ACHN (cell line): ENCODE results near the gene SPACDR.
"Not testable (repeated sequence)": the region's sequence is repeated elsewhere in the genome, so short reads cannot be mapped to it uniquely, and the experiment has no call there.

Source experiments
- DNase-seq: peaks from one replicate; pipeline ENCODE4 v3.0.0-alpha.2; 2015
- in situ Hi-C: cut with HindIII; loops from 2 replicates; pipeline ENCODE4 v1.10.0; 2017; ENCODE audit warnings: low sequenced_read_pairs, low pct_ligation_motif_present, low pct_unique_long_range_greater_than_20kb

The SPACDR gene

DNA sequence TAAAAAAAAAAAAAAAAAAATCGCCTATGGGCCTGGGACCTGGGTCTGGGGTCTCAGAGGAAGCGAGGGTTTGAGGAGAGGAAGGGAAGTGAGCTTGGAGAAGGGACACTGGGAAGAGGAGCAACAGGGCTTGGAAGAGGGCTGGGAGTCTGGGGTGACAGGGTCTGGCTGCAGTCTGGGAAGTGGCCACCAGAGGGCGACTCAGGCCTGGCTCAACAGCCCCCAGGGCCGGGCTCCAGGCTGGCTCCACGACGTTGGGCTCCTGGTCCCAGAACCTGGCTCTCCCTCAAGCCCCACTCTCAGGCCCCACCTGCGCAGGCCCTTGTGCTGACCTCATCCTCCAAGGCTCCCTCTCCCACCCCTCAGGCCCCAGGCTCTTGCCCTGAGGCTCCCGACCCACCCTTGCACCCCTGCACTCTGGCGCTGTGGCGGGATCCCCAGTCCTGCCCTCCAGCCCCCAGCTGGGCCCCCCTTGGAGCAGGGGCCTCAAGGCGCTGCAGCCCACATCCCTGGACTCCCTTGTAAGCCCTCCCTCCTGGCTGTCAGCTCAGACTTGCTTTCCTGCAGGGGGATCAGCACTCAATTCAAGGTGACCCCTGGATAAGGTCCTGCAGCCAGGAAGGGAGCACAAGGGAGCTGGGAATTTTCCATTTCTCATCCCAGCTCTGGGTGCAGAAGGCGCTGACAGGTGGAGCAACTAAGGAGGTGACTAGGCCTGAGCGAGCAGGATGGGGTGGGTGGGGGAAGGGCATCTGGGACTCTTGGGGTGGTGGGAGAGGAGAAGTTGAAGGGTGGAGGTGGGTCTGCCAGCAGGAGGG lies 5.4 kb upstream of the SPACDR start:
- DNase-seq: peak; percentile 78
- in situ Hi-C loops: no loop called here

DNA sequence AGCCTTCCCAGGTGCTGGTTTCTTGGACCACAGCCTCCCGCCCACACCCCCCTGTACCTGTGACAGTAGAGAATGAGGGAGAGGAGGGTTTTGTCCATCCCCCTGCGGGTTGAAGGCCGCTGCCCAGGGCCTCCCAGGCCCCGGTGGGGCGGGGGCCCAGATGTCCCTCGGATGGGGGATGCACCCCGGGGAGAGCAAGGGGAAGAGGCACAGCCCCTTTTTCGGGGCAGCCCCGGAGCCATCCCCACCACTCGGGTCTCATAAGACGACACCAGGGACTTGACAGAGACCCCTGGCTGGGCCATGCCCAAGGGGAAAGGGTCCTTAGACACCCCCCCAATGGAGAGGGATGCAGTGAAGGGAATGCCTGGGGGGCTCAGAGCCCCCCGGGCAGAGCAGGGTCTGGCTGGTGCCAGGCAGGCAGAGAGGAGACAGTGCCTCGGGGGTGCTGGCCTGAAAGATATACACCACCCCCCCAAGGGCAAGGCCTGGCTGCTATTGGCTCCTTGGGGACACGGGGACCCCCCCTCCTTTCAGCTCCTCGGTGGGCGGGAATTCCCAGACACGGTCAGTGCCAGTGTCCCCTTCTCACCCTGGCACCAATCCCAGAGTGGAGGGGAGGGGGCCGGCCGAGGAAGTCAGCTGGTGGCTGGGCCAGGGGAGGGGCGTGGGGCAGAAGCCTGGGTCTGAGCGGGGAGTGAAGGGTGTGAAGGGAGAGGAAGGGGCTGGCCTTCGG lies 3.7 kb upstream of the SPACDR start:
- in situ Hi-C loops: no loop called here
- DNase-seq: no peak

DNA sequence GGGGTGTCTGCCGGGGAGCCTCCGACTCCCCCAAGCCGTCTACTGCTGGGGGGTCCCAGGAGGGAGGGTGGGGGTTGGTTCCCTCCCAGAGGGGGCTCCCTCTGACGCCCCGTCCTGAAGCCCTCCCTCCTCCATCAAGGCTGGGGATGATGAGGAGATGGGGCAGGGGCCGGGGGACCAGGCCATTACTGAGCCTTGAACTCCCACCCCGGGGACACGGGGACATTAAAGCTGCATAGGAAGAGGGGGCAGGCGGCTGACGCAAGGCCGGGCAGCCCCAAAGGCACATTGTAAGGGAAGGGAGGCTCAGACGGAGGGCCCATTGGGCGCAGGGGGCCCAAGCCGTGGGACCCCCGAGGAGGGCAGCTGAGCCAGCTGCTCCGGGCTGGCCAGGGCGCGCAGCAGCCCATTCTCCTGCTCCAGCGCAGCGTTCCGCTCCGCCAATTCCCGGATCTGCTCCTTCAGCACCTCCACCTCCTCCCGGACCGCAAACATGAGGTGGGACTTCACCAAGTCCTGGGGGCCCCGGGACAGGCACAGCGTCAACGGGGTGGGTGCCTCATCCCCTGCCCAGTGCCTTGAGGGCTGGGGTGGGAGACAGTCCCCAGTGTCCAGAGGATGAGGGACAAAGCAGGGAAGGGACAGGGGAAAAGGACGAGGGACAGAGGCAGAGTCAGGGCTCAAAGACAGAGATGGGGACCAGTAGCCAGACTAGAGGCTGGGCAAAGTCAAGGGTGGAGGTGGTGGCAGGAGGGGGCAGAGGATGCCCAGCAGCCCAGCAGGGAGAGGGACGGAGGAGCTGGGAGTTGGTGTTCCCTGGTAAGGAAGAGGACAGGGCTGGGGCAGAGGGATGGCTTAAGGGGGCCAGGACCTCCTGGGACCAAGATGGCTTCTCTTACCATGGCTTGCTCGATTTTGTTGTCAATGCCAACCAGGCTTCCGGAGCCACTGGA lies 2.9 kb upstream of the SPACDR start:
- in situ Hi-C loops: no loop called here
- DNase-seq: no peak

DNA sequence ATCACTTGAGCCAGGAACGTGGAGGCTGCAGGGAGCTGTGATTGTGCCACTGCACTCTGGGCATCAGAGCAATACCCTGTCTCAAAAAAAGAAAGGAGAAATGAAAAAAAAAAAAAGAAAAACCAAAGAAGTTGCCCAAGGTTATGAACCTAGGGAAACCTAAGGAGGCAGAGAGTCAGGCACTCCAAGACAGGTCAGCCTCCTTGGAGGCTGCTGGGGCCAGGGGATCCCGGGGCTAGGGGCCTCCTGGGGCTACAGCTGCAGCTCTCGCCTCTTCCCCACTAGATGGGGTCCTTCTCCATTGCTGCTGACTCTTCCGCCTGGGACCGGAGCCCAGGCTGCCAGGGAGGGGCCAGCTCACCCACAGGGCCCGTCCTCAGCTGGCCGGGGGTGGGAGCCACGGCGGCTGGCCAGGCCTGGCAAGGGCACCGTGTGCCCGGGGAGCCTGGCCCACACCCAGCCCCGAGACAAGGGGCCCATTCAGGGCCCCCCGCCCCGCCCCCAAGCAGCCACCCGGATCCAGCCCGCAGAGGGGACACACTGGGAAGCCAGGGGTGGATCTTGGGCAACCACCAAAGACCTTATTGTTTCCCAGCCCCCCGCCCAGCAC lies 1.7 kb upstream of the SPACDR start:
- peak; percentile 88 for DNase-seq
- in situ Hi-C loops: no loop called here

DNA sequence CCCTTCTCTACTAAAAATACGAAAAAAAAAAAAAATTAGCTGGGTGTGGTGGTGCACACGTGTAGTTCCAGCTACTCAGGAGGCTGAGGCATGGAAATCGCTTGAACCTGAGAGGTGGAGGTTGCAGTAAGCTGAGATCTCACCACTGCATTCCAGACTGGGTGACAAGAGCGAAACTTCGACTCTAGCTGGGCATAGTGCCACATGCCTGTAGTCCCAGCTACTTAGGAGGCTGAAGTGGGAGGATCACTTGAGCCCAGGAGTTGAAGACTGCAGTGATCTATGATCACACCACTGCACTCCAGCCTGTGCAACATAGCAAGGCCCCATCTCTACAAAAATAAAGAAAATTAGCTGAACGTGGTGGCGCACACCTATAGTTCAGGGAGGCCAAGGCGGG lies 1.2 kb upstream of the SPACDR start:
- no peak for DNase-seq
- in situ Hi-C loops: no loop called here

DNA sequence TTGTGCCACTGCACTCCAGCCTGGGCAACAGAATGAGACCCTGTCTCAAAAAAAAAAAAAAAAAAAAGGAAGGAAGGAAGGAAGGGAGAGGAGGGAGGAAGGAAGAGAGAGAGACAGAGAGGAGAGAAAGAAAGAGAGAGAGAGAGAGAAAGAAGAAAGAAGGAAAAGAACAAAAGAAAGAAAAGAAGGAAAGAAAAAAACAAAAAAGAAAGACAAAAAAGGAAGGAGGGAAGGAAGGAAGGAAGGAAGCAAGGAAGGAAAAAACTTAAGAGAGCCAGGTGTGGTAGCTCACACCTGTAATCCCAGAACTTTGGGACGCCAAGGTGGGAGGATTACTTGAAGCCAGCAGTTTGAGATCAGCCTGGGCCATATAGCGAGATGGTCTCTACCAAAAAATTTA lies 731 bp upstream of the SPACDR start:
- in situ Hi-C loops: no loop called here
- DNase-seq: no peak

DNA sequence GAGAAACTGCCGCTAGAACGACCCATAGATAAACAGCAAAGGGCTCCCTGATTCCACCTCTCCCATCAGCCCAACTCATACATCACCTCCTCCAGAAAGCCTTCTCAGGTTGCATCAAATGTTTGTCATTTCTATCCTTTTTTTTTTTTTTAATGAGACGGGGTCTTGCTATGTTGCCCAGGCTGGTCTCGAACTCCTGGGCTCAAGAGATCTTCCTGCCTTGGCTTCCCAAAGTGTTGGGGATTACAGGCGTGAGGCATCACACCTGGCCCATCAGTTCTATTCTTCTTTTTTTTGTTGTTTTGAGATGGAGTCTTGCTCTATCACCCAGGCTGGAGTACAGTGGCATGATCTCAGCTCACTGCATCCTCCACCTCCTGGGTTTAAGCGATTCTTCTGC lies 7.0 kb downstream of the SPACDR start:
- in situ Hi-C loops: no loop called here
- DNase-seq: no peak

DNA sequence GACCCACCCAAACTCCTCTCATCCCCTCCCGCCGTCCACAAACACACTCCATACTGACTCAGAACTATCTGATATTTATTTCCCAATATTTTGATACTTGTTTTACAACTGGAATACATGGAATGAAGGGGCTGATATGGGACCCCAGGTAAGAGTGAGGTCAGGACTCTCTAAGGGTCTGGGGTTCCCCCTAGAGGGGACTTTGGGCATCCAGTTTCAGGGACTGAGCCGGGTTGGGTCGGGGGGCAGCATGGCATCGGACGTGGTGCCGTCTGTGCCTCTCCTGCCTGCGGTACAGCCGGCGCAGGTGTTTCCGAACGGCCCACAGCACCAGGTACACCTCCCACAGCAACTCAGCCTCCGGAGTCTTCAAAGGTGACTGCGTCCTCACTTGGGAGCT lies 7.5 kb downstream of the SPACDR start:
- in situ Hi-C loops: no loop called here
- no peak for DNase-seq

DNA sequence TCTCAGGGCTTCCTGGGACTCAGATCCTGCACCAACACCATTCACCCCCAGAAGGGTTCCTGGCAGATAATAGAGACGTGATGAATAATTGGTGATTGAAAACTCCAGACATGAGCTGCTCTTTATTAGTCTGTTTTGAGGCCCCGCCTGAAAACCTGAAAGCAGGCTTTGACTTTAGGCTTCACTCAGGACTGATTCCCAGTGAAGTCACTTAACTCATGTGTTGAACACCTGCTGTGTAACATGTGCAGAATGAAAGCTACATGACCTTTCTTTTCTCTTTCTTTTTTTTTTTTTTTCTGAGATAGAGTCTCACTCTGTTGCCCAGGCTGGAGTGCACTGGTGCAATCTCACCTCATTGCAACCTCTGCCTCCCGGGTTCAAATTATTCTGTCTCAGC lies 8.9 kb downstream of the SPACDR start:
- DNase-seq: no peak
- in situ Hi-C loops: no loop called here

DNA sequence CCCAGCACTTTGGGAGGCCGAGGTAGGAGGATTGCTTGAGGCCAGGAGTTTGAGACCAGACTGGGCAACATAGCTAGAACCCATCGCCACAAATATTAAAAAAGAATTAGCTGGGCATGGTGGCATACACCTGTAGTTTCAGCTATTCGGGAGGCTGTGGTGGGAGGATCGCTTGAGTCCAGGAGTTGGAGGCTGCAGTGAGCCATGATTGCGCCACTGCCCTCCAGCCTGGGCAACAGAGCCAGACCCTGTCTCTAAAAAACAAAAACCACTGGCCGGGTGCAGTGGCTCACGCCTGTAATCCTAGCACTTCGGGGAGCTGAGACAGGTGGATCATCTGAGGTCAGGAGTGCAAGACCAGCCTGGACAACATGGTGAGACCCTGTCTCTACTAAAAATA lies 10.2 kb downstream of the SPACDR start:
- DNase-seq, in situ Hi-C loops: not testable (repeated sequence)

DNA sequence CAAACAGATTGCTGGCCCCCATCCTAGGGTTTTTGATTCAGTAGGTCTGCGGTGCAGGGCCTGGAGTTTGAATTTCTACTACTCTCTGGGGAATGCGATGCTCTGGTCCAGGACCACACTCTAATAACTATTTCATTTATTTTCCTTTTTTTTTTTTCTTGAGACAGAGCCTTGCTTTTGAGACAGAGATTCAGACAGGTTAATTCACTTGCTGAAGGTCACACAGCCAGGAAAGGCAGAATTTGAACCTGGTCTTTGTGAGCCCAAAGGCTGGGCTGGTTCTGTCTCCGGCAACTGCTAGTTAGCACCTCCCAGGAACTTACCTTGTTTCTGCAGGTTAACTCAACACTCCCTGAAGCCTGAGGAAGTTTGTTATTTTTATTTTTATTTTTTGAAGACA lies 11.5 kb downstream of the SPACDR start:
- in situ Hi-C loops: no loop called here
- no peak for DNase-seq

DNA sequence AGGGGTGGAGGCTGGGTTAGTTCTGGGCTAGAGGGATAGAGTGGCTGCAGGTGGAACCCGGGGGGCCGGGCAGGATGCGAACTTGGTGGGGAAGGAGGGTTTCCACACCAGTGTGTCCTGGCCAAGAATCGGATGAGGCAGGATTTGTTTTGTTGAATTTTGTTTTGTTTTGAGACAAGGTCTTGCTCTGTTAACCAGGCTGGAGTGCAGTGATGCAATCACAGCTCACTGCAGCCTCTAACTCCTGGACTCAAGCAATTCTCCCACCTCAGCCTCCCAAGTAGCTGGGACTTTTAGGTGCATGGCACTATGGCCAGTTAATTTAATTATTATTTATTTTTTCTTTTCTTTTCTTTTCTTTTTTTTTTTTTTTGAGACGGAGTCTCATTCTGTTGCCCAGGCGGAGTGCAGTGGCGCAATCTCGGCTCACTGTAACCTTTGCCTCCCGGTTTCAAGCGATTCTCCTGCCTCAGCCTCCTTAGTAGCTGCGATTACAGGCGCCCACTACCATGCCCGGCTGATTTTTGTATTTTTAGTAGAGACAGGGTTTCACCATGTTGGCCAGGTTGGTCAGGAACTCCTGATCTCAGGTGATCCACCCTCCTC lies 14.8 kb downstream of the SPACDR start:
- in situ Hi-C loops: no loop called here
- no peak for DNase-seq

DNA sequence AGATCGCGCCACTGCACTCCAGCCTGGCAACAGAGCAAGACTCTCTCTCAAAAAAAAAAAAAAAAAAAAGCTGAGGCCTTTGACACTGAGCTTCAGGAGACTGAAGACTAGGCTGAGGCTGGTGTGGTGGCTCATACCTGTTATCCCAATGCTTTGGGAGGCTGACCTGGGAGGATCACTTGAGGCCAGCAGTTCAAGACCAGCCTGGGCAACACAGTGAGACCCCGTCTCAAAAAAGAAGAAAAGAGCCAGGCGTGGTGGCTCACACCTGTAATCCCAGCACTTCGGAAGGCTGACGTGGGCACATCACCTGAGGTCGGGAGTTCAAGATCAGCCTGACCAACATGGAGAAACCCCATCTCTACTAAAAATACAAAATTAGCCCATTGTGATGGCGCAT lies 16.7 kb downstream of the SPACDR start:
- DNase-seq, in situ Hi-C loops: not testable (repeated sequence)

DNA sequence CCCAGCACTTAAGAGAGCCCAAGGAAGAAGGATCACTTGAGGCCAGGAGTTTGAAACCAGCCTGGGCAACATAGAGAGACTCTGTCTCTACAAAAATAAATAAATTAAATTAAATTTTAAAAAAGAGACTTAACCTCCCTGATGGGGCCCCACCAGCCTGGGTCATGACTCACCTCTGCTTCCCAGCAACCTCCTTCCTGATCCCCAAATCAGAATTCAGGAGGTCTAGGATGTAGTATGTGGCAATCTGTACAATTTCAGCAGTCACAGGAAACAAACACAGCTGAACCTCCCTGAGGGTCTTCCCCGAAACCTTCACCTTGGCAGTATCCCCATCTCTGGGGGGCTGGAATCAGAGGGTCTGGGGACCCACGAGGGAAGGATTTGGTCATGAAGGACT lies 18.0 kb downstream of the SPACDR start:
- in situ Hi-C loops: no loop called here
- DNase-seq: no peak

DNA sequence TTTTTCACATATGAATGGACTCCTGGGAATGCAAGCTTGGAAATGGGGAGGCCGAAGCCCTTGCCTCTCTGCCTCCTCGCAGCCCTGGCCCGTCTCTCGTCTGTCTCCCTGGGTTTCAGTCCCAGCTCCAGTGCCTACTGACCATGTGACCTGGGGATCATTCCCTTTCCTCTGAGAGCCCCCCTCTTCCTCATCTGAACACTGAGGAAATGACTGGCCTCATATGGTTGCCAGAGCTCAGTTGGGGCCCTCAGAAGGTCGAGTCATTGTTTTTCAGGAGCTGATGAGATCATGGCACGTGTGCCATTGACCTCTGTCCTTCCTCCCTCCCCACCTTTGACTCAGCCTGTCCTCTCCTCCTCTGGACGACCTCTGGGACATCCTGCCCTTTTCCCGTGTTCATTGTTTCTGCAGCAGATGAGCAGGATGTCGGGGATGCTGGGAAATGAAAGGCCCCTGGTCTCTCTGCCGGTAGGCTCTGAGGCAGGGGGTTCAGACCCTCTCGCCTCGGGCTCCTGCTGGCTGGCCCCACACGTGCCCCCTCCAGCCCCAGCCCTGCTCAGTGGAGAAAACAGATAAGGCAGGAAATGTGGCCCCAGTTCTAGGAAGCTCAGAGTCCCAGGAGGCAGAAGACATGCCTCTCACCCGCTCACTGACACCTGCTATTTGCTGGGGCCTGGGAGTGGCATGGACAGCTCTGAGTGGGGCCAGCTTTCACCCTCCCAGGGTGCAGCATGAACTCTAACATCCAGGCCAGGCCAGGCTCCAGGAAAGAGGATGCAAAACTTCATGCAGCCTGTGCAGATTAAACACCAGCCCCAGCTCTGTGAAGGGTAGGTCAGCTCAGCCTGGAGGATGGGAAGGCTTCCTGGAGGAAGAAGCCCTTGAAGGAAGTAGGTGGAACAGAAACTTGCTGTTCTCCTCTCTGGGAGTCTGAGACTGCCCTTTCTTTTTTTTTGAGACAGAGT lies 19.5 kb downstream of the SPACDR start:
- in situ Hi-C loops: no loop called here
- DNase-seq: no peak

DNA sequence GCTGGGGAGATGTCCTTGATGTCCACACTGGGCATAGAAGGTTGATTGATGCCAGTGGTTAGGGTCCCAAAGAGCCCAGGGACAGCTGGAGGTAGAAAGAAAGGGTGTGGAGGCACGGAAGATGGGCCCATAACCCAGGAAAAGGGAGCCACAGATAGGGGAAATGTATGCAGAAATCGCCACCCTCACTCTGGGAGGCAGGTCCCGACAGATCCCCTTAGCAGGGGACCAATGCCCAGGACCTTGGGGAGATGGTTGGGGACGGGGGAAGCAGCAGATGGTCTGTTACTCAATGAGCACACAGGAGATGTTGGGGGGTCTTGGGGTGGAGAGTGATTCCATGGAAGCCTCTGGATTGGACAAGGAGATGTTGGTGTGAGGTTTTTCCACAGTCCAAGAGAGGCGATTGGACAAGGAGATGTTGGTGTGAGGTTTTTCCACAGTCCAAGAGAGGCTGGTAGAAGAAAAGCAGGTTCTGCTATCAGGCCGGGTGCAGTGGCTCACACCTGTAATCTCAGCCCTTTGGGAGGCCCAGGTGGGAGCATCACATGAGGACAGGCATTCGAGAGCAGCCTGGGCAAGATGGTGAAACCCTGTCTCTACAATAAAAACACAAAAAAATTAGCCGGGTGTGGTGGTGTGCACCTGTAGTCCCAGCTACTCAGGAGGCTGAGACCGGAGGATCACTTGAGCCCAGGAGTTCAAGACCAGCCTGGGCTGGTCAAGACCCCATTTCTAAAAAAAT lies 20.8 kb downstream of the SPACDR start:
- DNase-seq: no peak
- in situ Hi-C loops: no loop called here
